GM23338 (cell line): ENCODE results near the gene FBXL14. TPM values are rescaled to one million over a fixed set of nuclear protein-coding genes. Genes with fewer than 3 reads are reported as not detected.

Experiments
- ATAC-seq: fragments of 200-7000 bp; cut with Tn5 transposase; 3 replicates; pipeline ENCODE4 v1.9.1; 2020
- DNase-seq: peaks from one replicate; pipeline ENCODE4 v3.0.0-alpha.2; 2015; ENCODE audit warnings: low spot score
- H2AFZ ChIP-seq: fragments of 200-600 bp; sonication (generic); 2 replicates; pipeline ENCODE4 v1.8.0; 2016; ENCODE audit warnings: antibody characterized with exemption, mild to moderate bottlenecking, moderate library complexity
- H3F3A ChIP-seq: fragments of 200-600 bp; sonication (generic); replicated peaks from 2 replicates; pipeline ENCODE4 v1.8.0; 2017; ENCODE audit warnings: antibody characterized with exemption, mixed run types, low read depth
- H3K27ac ChIP-seq: fragments of 200-600 bp; sonication (generic); 2 replicates; pipeline ENCODE4 v1.6.1; 2016; ENCODE audit warnings: low read depth
- H3K27me3 ChIP-seq: fragments of 200-600 bp; sonication (generic); 2 replicates; pipeline ENCODE4 v1.8.0; 2016; ENCODE audit warnings: mild to moderate bottlenecking, mixed run types, moderate library complexity; ENCODE audit not compliant: insufficient read depth
- H3K36me3 ChIP-seq: fragments of 200-600 bp; sonication (generic); 2 replicates; pipeline ENCODE4 v1.8.0; 2016; ENCODE audit warnings: mild to moderate bottlenecking; ENCODE audit not compliant: insufficient read depth
- H3K4me1 ChIP-seq: fragments of 200-600 bp; sonication (generic); 2 replicates; pipeline ENCODE4 v1.8.0; 2016; ENCODE audit warnings: mild to moderate bottlenecking, moderate library complexity; ENCODE audit not compliant: insufficient read depth
- H3K4me2 ChIP-seq: fragments of 200-600 bp; sonication (generic); 2 replicates; pipeline ENCODE4 v1.7.1; 2017; ENCODE audit warnings: mixed run types
- H3K4me3 ChIP-seq: fragments of 200-600 bp; sonication (generic); 2 replicates; pipeline ENCODE4 v1.6.1; 2016; ENCODE audit warnings: mixed run types
- H3K79me2 ChIP-seq: fragments of 200-600 bp; sonication (generic); replicated peaks from 2 replicates; pipeline ENCODE4 v1.8.0; 2017; ENCODE audit warnings: mild to moderate bottlenecking; ENCODE audit not compliant: insufficient read depth
- H3K9me2 ChIP-seq: fragments of 200-600 bp; sonication (generic); 2 replicates; pipeline ENCODE4 v1.8.0; 2017; ENCODE audit not compliant: insufficient read depth
- H4K20me1 ChIP-seq: fragments of 200-600 bp; sonication (generic); replicated peaks from 2 replicates; pipeline ENCODE4 v1.8.0; 2017; ENCODE audit warnings: mild to moderate bottlenecking; ENCODE audit not compliant: insufficient read depth
- H3K27ac Mint-ChIP-seq: 2 replicates; pipeline ENCODE4 v1.8.0; 2020; ENCODE audit warnings: inconsistent platforms, mild to moderate bottlenecking, moderate library complexity, mixed read lengths
- H3K27me3 Mint-ChIP-seq: 3 replicates; pipeline ENCODE4 v1.8.0; 2022; ENCODE audit warnings: low read depth, mild to moderate bottlenecking, moderate library complexity, mixed read lengths, inconsistent platforms; ENCODE audit not compliant: insufficient read depth, poor library complexity
- H3K36me3 Mint-ChIP-seq: 3 replicates; pipeline ENCODE4 v1.8.0; 2021; ENCODE audit warnings: low read depth, mild to moderate bottlenecking, inconsistent platforms, moderate library complexity, mixed read lengths
- H3K4me1 Mint-ChIP-seq: 3 replicates; pipeline ENCODE4 v1.8.0; 2020; ENCODE audit warnings: mild to moderate bottlenecking, inconsistent platforms, mixed read lengths
- H3K4me3 Mint-ChIP-seq: 3 replicates; pipeline ENCODE4 v1.8.0; 2021; ENCODE audit warnings: moderate library complexity, mild to moderate bottlenecking, inconsistent platforms, mixed read lengths
- H3K9me3 Mint-ChIP-seq: 3 replicates; pipeline ENCODE4 v1.8.0; 2020; ENCODE audit warnings: moderate library complexity, mild to moderate bottlenecking, inconsistent platforms, mixed read lengths
- CREB1 ChIP-seq: fragments of 250-450 bp; sonication (Bioruptor Pico); IDR thresholded peaks from 2 replicates; pipeline ENCODE4 v1.5.0; 2020; ENCODE audit warnings: low read depth, mild to moderate bottlenecking, moderate library complexity
- CTCF ChIP-seq, 2 experiments: fragments of 200-600 bp in 1 of 2; sonication (generic) in 1 of 2; conservative IDR thresholded peaks; 2 replicates each; pipeline versions ENCODE4 v1.5.1 to v1.6.1; 2016 to 2017; ENCODE audit warnings: antibody characterized with exemption in 2 of 2, low read depth in 2 of 2, mild to moderate bottlenecking in 2 of 2, moderate library complexity in 1 of 2
- EZH2 ChIP-seq: fragments of 200-600 bp; sonication (generic); IDR thresholded peaks from one replicate; pipeline ENCODE4 v1.8.0; 2017; ENCODE audit warnings: antibody characterized with exemption, mild to moderate bottlenecking, low read depth; ENCODE audit not compliant: unreplicated experiment
- EZH2phosphoT487 ChIP-seq: fragments of 200-600 bp; sonication (generic); IDR thresholded peaks from one replicate; pipeline ENCODE4 v1.8.1; 2018; ENCODE audit warnings: antibody characterized with exemption; ENCODE audit not compliant: unreplicated experiment
- JUNB ChIP-seq: IDR thresholded peaks from one replicate; pipeline ENCODE4 v1.6.1; 2016; ENCODE audit warnings: antibody characterized with exemption; ENCODE audit not compliant: unreplicated experiment
- NANOG ChIP-seq: IDR thresholded peaks from 2 replicates; pipeline ENCODE4 v1.6.1; 2016; ENCODE audit warnings: antibody characterized with exemption, borderline replicate concordance
- POLR2AphosphoS5 ChIP-seq: IDR thresholded peaks from 2 replicates; pipeline ENCODE4 v1.6.1; 2016; ENCODE audit warnings: antibody characterized with exemption, low read depth
- REST ChIP-seq: IDR thresholded peaks from one replicate; pipeline ENCODE4 v1.6.1; 2018; ENCODE audit warnings: antibody characterized with exemption; ENCODE audit not compliant: unreplicated experiment
- STAT1 ChIP-seq: IDR thresholded peaks from one replicate; pipeline ENCODE4 v1.6.1; 2016; ENCODE audit warnings: antibody characterized with exemption; ENCODE audit not compliant: unreplicated experiment
- ZNF114 ChIP-seq: fragments of 250-450 bp; sonication (Bioruptor Pico); IDR thresholded peaks from 2 replicates; pipeline ENCODE4 v1.5.0; 2020; ENCODE audit warnings: mild to moderate bottlenecking, moderate library complexity
- ZNF331 ChIP-seq: fragments of 250-450 bp; sonication (Bioruptor Pico); IDR thresholded peaks from 2 replicates; pipeline ENCODE4 v1.5.0; 2020; ENCODE audit warnings: low read depth, mild to moderate bottlenecking, moderate library complexity
- ZNF462 ChIP-seq: fragments of 250-450 bp; sonication (Bioruptor Pico); IDR thresholded peaks from 2 replicates; pipeline ENCODE4 v1.5.0; 2020; ENCODE audit warnings: mild to moderate bottlenecking, moderate library complexity
- polyA plus RNA-seq: library from polyadenylated mRNA; unstranded; fragments of >200 nt; fragmentation: Nextera tagmentation; extraction: Ambion mirVana; gene quantifications from 2 replicates; pipeline ENCODE4 v1.2.1, GENCODE V29; 2016
- total RNA-seq: library from RNA; depleted of rRNA; stranded (reverse); fragments of >200 nt; shearing (Covaris generic); gene quantifications from 2 replicates; pipeline ENCODE4 v1.2.3, GENCODE V29; 2014
- TF ChIP-seq, protein P1 (sequence below): IDR thresholded peaks from 2 replicates; pipeline ENCODE4 v1.6.1; 2016; ENCODE audit warnings: antibody characterized with exemption

FBXL14 gene
- total and polyA plus RNA-seq, 2 experiments from 2014 or later, result 0.74 to 9.4 TPM

- Histone ChIP-seq H3K4me2 (no peak overlapping the region), H3K4me1 (peaks cover 1% of the 10 kb centered on the region; the same call in 1 of the 2 replicates), H3K9me2 (no peaks in the 10 kb centered on the region), H3K4me3 (no peak overlapping the region), H3K27ac (no peak overlapping the region), H4K20me1 (no peaks in the 10 kb centered on the region; the same call in none of the 2 replicates), H3F3A (no peaks in the 10 kb centered on the region), H3K36me3 (no peaks in the 10 kb centered on the region), H2AFZ (no peak overlapping the region), H3K27me3 (peaks cover 42% of the 10 kb centered on the region), H3K79me2 (no peaks in the 10 kb centered on the region)
- ATAC-seq (no peak), DNase-seq (no peak)
- Mint-ChIP-seq H3K4me3 (no peak overlapping the region), H3K9me3 (no peaks in the 10 kb centered on the region), H3K27ac (no peak overlapping the region), H3K36me3 (no peaks in the 10 kb centered on the region), H3K4me1 (peaks cover 9% of the 10 kb centered on the region), H3K27me3 (peaks cover 32% of the 10 kb centered on the region)
- TF ChIP-seq CTCF (conservative IDR thresholded peaks at IDR 0.05; ENCODE audit: low read depth in 2 of 2), result no peak
- no peak for TF ChIP-seq POLR2AphosphoS5
- TF ChIP-seq JUNB, result no peak
- no peak for TF ChIP-seq ZNF114
- TF ChIP-seq, protein P1, sequence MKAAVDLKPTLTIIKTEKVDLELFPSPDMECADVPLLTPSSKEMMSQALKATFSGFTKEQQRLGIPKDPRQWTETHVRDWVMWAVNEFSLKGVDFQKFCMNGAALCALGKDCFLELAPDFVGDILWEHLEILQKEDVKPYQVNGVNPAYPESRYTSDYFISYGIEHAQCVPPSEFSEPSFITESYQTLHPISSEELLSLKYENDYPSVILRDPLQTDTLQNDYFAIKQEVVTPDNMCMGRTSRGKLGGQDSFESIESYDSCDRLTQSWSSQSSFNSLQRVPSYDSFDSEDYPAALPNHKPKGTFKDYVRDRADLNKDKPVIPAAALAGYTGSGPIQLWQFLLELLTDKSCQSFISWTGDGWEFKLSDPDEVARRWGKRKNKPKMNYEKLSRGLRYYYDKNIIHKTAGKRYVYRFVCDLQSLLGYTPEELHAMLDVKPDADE, result no peak
- TF ChIP-seq EZH2phosphoT487, result no peak
- no peak for TF ChIP-seq ZNF462 (CRISPR knock-in tag)
- no peak for TF ChIP-seq EZH2
- no peak for TF ChIP-seq CREB1 (CRISPR knock-in tag)
- TF ChIP-seq REST, result no peak
- no peak for TF ChIP-seq ZNF331 (CRISPR knock-in tag)
- no peak for TF ChIP-seq NANOG
- no peak for TF ChIP-seq STAT1
These were observed 12.2 kb downstream of the FBXL14 start for GRCh38 chr12:1581973-1582708.
